Astrocyte of the spinal cord (primary cell): ENCODE results near the gene FUT6.
A peak's percentile ranks its signal among the peaks of the same experiment; 100 is the strongest.

Source experiments
- DNase-seq: peaks from one replicate; pipeline ENCODE4 v3.0.0; 2011; ENCODE audit warnings: low read depth, low spot score
- H3K4me3 ChIP-seq: 2 replicates; pipeline ENCODE4 v1.5.1; 2011; ENCODE audit warnings: low read depth, mild to moderate bottlenecking, low read length, moderate library complexity
- in situ Hi-C: cut with HindIII; loops from 2 replicates; pipeline ENCODE4 v1.10.0; 2017; ENCODE audit warnings: low sequenced_read_pairs
- TF ChIP-seq, protein P1 (sequence below): IDR thresholded peaks from 2 replicates; pipeline ENCODE4 v1.5.1; 2012; ENCODE audit warnings: low read depth, mild to moderate bottlenecking, low read length, inconsistent platforms

Gene FUT6

GRCh38 chr19:5803752-5804515 lies 35.6 kb downstream of the FUT6 start:
- TF ChIP-seq, protein P1, sequence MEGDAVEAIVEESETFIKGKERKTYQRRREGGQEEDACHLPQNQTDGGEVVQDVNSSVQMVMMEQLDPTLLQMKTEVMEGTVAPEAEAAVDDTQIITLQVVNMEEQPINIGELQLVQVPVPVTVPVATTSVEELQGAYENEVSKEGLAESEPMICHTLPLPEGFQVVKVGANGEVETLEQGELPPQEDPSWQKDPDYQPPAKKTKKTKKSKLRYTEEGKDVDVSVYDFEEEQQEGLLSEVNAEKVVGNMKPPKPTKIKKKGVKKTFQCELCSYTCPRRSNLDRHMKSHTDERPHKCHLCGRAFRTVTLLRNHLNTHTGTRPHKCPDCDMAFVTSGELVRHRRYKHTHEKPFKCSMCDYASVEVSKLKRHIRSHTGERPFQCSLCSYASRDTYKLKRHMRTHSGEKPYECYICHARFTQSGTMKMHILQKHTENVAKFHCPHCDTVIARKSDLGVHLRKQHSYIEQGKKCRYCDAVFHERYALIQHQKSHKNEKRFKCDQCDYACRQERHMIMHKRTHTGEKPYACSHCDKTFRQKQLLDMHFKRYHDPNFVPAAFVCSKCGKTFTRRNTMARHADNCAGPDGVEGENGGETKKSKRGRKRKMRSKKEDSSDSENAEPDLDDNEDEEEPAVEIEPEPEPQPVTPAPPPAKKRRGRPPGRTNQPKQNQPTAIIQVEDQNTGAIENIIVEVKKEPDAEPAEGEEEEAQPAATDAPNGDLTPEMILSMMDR, result peak; percentile 95
- in situ Hi-C loops, result no loop called here
- peak; percentile 78 for DNase-seq
- peak overlapping the region; percentile 10 for H3K4me3 ChIP-seq

GRCh38 chr19:5803441-5803751 lies 36.1 kb downstream of the FUT6 start:
- in situ Hi-C loops, result no loop called here
- peak overlapping the region; percentile 10 for H3K4me3 ChIP-seq
- DNase-seq, result no peak
- TF ChIP-seq, protein P1, result no peak

- peak; percentile 13 for DNase-seq
- H3K4me3 ChIP-seq, result no peak overlapping the region
- TF ChIP-seq, protein P1, result no peak
- in situ Hi-C loops, result no loop called here
Observed at GRCh38 chr19:5801796-5802619, 37.5 kb downstream of the FUT6 start.

DNA sequence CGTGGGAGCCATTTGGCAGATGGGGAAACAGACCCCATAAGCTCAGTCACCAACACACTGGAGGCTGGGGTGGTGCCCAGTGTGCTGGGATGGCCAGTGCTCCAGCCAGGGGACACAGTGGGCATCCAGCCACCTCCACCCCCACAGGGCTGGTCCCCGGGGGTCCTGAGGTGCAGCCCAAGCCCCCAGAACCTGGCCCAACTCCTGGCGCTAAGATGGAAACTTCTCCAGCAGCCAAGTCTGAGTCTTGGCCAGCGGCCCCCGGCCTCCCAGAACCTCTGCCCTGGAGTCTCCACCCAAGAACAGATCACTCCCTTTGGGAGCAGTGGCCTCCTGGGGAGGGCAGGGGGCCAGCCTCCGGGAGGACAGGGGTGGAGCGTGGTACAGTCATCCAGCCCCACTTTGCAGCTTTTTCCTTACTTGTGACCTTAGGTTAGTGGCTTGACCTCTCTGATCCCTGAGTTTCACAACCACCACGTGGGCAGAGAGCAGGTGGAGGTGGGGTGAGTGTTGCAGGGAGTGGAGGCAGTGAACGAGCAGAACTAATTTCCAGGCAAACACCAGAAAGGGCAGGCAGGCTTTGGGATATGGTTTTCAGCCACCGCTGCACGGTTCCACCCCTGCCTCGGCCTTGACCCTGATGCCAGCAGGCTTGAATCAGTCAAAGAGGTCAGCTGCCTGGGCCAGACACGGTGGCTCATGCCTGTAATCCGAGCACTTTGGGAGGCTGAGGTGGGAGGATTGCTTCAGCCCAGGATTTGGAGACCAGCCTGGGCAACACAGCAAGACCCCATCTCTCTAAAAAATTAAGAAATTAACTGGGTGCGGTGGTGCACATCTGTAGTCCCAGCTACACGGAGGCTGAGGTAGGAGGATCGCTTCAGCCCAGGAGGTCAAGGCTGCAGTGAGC lies 38.9 kb downstream of the FUT6 start:
- in situ Hi-C loops, result no loop called here
- TF ChIP-seq, protein P1, result no peak
- DNase-seq, result no peak
- no peak overlapping the region for H3K4me3 ChIP-seq

- in situ Hi-C loops, result no loop called here
- DNase-seq, result no peak
- no peak overlapping the region for H3K4me3 ChIP-seq
- TF ChIP-seq, protein P1, result no peak
Observed at GRCh38 chr19:5799247-5800241, 40.0 kb downstream of the FUT6 start.
